GM10847 (cell line): ENCODE results near the gene ZNF467.

Experiments
- POLR2A ChIP-seq: IDR thresholded peaks from 2 replicates; pipeline ENCODE4 v1.6.1; 2011; ENCODE audit not compliant: insufficient read length; ENCODE audit errors: extremely low read depth

The ZNF467 gene

DNA sequence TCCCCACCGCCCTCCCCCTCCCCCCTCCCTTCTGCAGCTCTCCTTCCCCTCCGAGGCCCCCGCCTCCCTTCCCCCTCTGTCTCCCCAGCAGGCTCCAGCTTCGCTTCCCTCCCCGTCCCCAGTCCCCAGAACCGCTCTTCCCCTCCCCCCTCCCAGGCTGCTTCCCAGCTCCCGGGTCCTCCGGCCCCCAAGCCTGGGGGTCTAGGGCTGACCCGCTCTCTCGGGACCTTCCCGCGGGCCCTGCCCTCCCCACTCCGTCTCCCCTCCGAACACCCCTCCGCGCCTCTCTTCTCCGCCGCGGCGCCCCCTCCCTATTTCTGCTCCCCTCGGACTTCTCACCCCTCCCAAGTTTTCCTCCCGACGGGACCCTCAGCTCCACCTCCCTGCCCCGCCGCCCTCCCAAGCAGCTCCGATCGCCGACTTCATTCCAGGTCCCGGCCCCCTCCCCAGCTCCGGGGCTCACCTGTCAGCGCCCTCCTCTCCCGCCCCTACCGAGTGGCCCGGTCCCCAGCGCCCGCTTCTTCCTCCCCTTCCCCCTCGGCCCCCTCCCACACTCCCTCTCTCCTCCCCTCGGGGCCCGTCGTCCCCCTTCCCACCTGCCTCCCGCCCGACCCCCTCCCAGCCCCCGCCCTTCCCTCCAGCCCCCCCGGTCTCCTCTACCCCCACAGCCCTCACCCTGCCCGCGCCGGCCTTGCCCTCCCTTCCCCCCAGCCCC lies 990 bp downstream of the ZNF467 start:
- no peak for TF ChIP-seq POLR2A

- TF ChIP-seq POLR2A = no peak
Measured at GRCh38 chr7:149771720-149772240, 1.6 kb downstream of the ZNF467 start.

- TF ChIP-seq POLR2A = no peak
Measured at GRCh38 chr7:149770728-149771636, 2.4 kb downstream of the ZNF467 start.

DNA sequence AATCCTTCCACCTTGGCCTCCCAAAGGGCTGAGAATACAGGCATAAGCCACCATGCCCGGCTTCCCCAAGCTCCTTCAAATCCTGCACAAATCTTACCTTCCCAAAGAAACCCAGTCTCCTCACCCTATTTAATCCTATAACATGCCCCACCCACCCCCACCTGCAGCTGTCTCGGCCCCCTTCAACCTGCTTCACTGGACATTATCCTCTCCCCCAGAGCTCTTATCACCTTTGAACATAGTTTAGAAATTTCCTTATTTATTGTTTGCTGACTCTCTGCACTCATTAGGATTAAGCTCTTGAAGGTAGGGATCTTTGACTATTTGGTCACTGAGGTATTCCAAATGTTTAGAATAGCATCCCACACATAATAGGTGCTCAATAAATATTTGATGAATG lies 3.5 kb downstream of the ZNF467 start:
- TF ChIP-seq POLR2A = no peak

GRCh38 chr7:149768931-149769330 lies 4.5 kb downstream of the ZNF467 start:
- no peak for TF ChIP-seq POLR2A

DNA sequence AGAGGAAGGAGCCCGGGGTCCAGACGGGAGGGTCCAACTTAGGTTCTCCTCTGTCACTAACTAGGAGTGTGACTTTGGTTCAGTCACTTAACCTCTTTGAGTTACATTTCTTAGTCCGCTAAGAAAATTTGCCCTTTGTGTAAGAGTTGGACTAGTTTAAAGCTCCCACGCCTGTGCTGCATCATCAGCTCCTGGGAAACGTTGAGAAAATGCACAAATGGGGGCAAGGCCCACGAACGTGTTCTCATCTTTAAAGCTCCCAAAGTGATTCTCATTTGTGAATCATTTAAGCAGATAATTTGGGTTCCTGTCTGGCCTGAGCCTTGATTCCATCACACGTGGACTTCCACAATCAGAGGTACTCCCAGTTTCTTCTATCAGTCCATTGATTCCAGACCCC lies 6.3 kb downstream of the ZNF467 start:
- no peak for TF ChIP-seq POLR2A

- TF ChIP-seq POLR2A = no peak
Measured at GRCh38 chr7:149766135-149766675, 7.2 kb downstream of the ZNF467 start.

DNA sequence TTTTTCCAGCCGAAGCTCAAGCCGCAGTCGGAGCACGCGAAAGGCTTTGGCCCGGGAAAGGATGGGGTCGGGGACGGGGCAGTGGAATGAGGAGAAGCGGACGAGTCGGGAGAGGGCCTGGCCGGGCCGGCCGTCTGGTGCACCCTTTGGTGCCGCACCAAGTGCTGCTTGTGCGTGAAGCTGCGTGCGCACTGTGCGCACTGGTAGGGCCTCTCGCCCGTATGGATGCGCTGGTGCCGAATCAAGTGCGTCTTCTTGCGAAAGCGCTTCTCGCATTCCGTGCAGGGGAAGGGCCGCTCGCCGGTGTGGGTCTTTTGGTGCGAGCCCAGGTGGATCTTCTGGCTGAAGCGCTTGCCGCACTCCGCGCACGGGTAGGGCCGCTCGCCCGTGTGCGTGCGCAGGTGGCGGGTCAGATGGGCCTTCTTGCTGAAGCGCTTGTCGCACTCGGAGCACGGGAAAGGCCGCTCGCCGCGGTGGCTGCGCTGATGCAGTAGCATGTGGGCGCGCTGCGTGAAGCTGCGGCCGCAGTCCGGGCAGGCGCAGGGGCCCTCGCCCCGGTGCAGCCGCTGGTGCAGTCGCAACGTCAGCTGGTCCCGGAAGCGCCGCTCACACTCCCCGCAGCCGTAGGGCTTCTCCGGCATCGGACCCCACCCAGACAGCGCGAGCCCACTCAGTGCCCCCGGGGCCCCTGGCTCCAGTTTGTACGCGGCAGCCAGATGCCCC lies 7.8 kb downstream of the ZNF467 start:
- TF ChIP-seq POLR2A = no peak

GRCh38 chr7:149764481-149765398 lies 8.6 kb downstream of the ZNF467 start:
- no peak for TF ChIP-seq POLR2A

- no peak for TF ChIP-seq POLR2A
Measured at GRCh38 chr7:149763563-149764240, 9.7 kb downstream of the ZNF467 start.

DNA sequence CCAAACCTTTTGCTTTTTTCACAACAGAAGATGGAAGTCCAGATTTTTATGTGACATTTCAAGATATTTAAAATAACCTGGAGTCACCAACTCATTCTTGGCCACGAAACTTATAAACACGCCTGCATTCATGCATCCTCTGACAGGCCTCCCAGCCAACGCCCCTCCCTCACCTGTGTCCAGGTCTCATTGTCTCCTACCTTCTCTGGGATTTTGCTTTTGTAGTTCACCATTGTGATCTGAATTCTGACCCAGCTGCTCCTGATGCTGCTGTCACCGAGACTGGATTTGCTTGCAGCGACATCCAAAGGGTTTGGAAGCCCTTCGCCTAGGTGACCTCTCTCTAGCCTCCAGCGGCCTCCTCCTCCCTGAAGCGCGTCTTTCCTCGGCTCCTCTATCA lies 10.8 kb downstream of the ZNF467 start:
- TF ChIP-seq POLR2A = no peak

GRCh38 chr7:149762089-149762488 lies 11.3 kb downstream of the ZNF467 start:
- no peak for TF ChIP-seq POLR2A

DNA sequence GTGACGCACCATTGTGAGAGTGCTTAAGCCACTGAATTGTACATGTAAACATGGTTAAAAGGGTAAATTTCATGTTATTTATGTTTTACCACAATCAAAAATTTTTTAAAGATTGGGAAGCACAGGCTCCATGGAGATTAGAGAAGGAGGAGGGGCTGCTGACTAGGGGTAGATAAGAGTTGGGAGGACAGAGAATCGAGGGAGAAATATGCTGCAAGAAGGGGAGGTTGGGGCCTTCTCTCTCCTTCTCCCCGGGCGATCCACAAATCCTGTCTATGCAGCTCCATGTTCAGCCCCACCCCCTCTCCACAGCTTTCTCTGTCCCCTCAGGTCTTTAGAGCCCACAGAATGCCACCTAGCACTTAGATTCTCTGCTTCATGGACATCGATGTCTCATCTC lies 12.1 kb downstream of the ZNF467 start:
- no peak for TF ChIP-seq POLR2A

- TF ChIP-seq POLR2A = no peak
Measured at GRCh38 chr7:149760538-149760937, 12.8 kb downstream of the ZNF467 start.
